ENCODE data around the gene USP40.

DNA sequence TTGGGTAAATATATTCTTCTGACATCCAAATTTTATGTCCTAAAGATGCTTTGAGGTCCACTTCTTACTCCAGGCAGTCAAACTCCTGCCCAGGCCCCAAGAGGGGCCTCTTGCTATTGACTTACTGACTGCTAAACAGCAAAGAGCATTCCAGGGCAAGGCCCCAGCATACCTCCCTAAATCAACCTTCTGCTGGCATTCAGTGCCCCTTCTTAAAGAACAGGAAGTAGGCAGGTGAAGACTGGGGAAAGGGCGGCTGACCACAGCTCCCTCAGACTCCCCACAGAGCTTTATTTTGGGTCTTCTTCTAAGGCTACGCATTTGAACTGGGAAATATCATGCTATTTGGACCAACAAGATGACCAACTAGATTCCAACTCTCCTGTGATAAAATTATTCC is 68.9 kb downstream of the USP40 start:
- TF ChIP-seq POLR2AphosphoS5 (IDR thresholded peaks at IDR 0.05) (no peak), POLR2A (IDR thresholded peaks at IDR 0.05) (no peak)
